PC-3 (cell line): Measurements from ENCODE around the gene KANSL3.

Experiments
- EZH2 ChIP-seq: fragments of 300-600 bp; sonication (generic); IDR thresholded peaks from one replicate; pipeline ENCODE4 v1.6.1; 2017; ENCODE audit warnings: antibody characterized with exemption, mild to moderate bottlenecking, low read length; ENCODE audit not compliant: unreplicated experiment
- TF ChIP-seq, protein P1 (sequence below): fragments of 300-600 bp; sonication (generic); conservative IDR thresholded peaks from 2 replicates; pipeline ENCODE4 v1.5.1; 2017; ENCODE audit warnings: antibody characterized with exemption, low read depth, mild to moderate bottlenecking, low read length

DNA sequence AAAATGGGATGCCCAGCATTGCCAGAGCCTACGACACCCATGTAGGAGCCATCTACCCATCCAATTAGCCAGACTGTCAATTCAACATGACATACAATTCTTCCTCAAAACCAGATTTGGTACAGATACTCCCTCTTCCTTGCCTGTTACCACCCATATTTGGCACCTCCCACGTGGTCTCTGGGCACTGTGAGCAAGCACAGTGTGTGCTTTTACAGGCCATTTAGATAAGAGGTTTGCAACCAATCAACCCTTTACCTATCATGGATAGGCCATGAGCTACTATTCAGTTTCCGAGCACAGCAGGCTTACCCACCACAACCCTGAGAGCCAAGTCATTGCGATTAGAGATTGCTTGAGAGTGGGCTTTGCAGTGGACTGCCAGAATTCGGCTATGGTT is 60.6 kb downstream of the KANSL3 start:
- TF ChIP-seq, protein P1, sequence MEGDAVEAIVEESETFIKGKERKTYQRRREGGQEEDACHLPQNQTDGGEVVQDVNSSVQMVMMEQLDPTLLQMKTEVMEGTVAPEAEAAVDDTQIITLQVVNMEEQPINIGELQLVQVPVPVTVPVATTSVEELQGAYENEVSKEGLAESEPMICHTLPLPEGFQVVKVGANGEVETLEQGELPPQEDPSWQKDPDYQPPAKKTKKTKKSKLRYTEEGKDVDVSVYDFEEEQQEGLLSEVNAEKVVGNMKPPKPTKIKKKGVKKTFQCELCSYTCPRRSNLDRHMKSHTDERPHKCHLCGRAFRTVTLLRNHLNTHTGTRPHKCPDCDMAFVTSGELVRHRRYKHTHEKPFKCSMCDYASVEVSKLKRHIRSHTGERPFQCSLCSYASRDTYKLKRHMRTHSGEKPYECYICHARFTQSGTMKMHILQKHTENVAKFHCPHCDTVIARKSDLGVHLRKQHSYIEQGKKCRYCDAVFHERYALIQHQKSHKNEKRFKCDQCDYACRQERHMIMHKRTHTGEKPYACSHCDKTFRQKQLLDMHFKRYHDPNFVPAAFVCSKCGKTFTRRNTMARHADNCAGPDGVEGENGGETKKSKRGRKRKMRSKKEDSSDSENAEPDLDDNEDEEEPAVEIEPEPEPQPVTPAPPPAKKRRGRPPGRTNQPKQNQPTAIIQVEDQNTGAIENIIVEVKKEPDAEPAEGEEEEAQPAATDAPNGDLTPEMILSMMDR: no peak
- TF ChIP-seq EZH2: no peak
